GM20000 (cell line): ENCODE data around the gene DPP7.
"Not testable (repeated sequence)": the region's sequence is repeated elsewhere in the genome, so short reads cannot be mapped to it uniquely, and the experiment has no call there.

ENCODE experiments used
- DNase-seq: peaks from one replicate; pipeline ENCODE4 v3.0.0; 2012; ENCODE audit warnings: low spot score
- TF ChIP-seq, protein P1 (sequence below): IDR thresholded peaks from 2 replicates; pipeline ENCODE4 v1.5.1; 2012; ENCODE audit warnings: mild to moderate bottlenecking, control low read depth; ENCODE audit errors: extremely low read depth, missing control alignments

DPP7 gene

GRCh38 chr9:137139468-137140150, 25.1 kb upstream of the DPP7 start:
- TF ChIP-seq, protein P1, sequence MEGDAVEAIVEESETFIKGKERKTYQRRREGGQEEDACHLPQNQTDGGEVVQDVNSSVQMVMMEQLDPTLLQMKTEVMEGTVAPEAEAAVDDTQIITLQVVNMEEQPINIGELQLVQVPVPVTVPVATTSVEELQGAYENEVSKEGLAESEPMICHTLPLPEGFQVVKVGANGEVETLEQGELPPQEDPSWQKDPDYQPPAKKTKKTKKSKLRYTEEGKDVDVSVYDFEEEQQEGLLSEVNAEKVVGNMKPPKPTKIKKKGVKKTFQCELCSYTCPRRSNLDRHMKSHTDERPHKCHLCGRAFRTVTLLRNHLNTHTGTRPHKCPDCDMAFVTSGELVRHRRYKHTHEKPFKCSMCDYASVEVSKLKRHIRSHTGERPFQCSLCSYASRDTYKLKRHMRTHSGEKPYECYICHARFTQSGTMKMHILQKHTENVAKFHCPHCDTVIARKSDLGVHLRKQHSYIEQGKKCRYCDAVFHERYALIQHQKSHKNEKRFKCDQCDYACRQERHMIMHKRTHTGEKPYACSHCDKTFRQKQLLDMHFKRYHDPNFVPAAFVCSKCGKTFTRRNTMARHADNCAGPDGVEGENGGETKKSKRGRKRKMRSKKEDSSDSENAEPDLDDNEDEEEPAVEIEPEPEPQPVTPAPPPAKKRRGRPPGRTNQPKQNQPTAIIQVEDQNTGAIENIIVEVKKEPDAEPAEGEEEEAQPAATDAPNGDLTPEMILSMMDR: no peak
- DNase-seq: no peak

- TF ChIP-seq, protein P1: no peak
- DNase-seq: peak; percentile 78
Measured at GRCh38 chr9:137138722-137139467, 24.4 kb upstream of the DPP7 start, which contains the start of gene GRIN1. Gene GRIN1 (plus strand): TSS chr9:137139154. CDS start chr9:137139487, 333 bp downstream.

GRCh38 chr9:137138058-137138721, 23.7 kb upstream of the DPP7 start:
- TF ChIP-seq, protein P1: no peak

DNA sequence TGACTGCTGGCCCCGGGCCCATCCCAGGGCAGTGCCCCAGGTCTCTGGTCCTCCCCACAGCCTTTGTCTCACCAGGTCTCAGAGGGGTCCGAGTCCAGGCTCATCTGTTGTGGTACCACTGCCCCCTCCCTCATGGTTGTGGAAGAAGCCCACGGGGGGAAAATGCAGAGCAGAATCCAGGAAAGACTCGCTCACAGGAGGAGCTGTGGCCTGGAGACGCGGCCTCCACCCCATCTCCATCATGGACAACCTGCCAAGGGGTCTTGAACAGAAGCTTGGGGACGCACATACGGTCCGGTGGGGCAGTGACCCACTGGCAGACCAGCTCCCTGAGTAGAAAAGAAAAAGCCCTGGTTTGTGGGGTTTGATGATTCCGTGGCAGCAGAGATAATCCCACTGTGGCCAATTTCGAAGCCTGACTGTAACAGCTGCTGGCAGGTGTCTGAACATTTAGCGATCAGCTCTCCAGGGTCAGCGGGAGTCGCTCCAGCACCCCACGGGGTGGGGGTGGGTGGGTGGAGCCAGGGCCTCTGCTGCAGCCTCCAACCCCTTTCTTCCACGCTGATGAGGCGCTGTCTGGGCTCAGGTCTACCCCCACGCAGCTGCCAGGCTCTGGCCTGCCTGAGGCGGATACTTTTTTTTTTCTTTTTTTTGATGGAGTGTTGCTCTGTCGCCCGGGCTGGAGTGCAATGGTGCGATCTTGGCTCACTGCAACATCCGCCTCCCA, 22.5 kb upstream of the DPP7 start:
- TF ChIP-seq, protein P1: no peak

More at GRCh38 chr9:137138058-137138721, 23.7 kb upstream of the DPP7 start:
- DNase-seq: no peak

DNA sequence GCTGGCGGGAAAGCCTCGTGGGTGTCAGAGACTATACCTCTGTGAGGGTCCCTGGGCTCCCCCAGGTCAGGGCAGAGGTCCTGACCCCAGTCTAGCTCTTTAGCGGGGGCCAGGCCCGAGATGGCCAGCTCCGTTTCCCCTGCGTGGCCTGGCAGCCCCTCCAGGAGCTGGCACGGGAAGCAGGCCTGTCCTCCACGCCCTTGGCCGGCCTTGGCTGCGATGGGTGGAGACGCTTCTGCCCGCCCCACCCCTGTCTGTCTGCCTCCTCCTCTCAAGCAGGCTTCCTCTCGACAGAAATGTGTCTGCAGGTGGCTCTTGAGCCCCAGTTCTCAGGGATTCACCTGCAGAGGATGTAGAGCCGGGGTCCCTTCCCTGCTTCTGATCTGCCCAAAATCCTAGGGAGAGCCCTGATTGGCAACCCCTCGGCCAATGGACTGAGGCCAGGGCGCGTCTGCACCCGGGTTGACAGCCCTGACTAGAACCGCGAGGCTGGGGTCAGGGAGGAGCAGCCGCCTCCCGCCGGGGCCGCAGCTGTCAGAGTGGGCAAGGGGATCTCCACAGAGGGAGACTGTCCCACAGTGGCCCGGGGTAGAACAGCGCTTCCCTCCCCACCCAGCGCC, 21.8 kb upstream of the DPP7 start:
- TF ChIP-seq, protein P1: no peak
- DNase-seq: no peak

More for the DNA sequence above, 22.5 kb upstream of the DPP7 start:
- no peak for DNase-seq

DNA sequence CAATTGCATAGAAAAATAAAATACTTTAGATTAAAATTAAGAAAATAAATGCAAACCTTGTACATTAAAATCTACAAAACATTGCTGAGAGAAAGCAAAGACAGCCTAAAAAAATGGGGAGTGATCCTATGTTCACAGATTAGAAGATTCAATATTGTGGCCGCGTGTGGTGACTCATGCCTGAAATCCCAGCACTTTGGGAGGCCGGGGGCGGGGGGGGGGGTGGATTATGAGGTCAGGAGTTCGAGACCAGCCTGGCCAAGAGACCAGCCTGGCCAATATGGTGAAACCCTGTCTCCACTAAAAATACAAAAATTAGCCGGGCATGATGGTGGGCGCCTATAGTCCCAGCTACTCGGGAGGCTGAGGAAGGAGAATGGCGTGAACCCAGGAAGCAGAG, 20.6 kb upstream of the DPP7 start:
- DNase-seq: not testable (repeated sequence)

DNA sequence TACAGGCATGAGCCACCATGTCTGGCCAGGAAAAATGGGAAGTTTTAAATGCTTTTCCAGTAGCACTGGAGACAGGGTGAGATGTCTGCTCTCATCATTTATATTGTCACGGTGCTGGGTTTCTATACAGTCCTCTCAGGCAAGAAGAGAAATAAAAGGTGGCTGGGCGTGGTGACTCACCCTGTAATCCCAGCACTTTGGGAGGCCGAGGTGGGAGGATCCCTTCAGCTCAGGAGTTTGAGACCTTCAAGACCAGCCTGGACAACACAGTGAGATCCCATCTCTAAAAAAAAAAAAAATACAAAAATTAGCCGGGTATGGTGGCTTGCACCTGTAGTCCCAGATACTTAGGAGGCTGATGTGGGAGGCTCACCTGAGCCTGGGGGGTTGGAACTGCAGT, 19.7 kb upstream of the DPP7 start:
- no peak for DNase-seq
- TF ChIP-seq, protein P1: no peak
